Lower lobe of right lung (tissue), 2 donors: ENCODE measurements around the gene WDFY3. TPM values are rescaled to one million over a fixed set of nuclear protein-coding genes. Genes with fewer than 3 reads are reported as not detected.

Experiments used
- ATAC-seq, 2 donors: fragments of 200-7000 bp; cut with Tn5 transposase; one replicate each; pipeline ENCODE4 v1.9.1; 2020 to 2022; ENCODE audit warnings: mild to moderate bottlenecking in 2 of 2, moderate library complexity in 2 of 2
- DNase-seq: peaks from one replicate; pipeline ENCODE4 v3.0.0-alpha.2; 2020
- H3K27ac ChIP-seq: fragments of 200-600 bp; one replicate; pipeline ENCODE4 v1.8.0; 2022
- H3K27me3 ChIP-seq: fragments of 200-600 bp; one replicate; pipeline ENCODE4 v1.8.0; 2022; ENCODE audit warnings: low read depth
- H3K36me3 ChIP-seq: fragments of 200-600 bp; one replicate; pipeline ENCODE4 v1.8.0; 2022; ENCODE audit warnings: mild to moderate bottlenecking
- H3K4me1 ChIP-seq: fragments of 200-600 bp; one replicate; pipeline ENCODE4 v1.8.0; 2022
- H3K4me3 ChIP-seq: fragments of 200-600 bp; one replicate; pipeline ENCODE4 v1.8.0; 2022; ENCODE audit warnings: mild to moderate bottlenecking
- H3K9me3 ChIP-seq: fragments of 200-600 bp; one replicate; pipeline ENCODE4 v1.8.0; 2022
- CTCF ChIP-seq: fragments of 200-600 bp; IDR thresholded peaks from one replicate; pipeline ENCODE4 v1.8.0; 2022; ENCODE audit warnings: antibody characterized with exemption, mild to moderate bottlenecking
- intact Hi-C: fragments of 100-400 bp; cut with DNase I; formaldehyde crosslinking; loops from one replicate; pipeline ENCODE4 v1.11.0; 2022
- total RNA-seq: library from RNA; stranded (reverse); fragmentation: NEBNext Ultra II Directional; extraction: Animal tissue kit (Norgen Biotek cat#: 25700); gene quantifications from one replicate; pipeline ENCODE4 v1.2.1, GENCODE V29; 2021
- donor health status: DM: no; HTN: yes; CAD: no; lungs with severe emphysema.

WDFY3 gene
- total RNA-seq, 1 donor from 2014 or later, result 125 TPM

DNA sequence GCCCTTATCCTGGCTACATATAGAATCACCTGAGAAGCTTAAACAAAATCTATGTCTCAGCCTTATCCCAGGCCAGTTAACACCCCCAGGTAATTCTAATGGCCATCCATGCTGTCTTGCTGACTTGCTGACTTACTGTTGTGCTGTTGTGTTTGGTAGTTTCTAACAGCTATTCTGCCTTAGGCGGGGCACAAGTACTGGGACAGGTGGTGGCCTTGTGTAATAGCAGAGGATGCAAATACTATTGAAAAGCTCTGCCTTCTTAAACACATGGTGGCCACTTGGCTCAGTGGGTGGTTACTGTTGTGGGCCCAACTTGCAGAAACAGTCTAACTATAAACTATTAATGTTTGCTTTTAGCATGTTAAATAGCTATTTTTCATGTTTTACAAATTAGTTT lies 327.3 kb downstream of the WDFY3 start:
- H3K36me3 ChIP-seq, result no peaks in the 10 kb centered on the region
- no peak overlapping the region for H3K27ac ChIP-seq
- ATAC-seq (no peak), DNase-seq (no peak)
- no peaks in the 10 kb centered on the region for H3K9me3 ChIP-seq
- intact Hi-C loops, result no loop called here
- no peak overlapping the region for H3K4me3 ChIP-seq
- no peak for TF ChIP-seq CTCF
- no peaks in the 10 kb centered on the region for H3K27me3 ChIP-seq
- no peaks in the 10 kb centered on the region for H3K4me1 ChIP-seq

- Histone ChIP-seq H3K4me3 (no peak overlapping the region), H3K36me3 (no peaks in the 10 kb centered on the region), H3K27me3 (no peaks in the 10 kb centered on the region), H3K4me1 (no peaks in the 10 kb centered on the region), H3K9me3 (no peaks in the 10 kb centered on the region), H3K27ac (no peak overlapping the region)
- ATAC-seq (no peak), DNase-seq (no peak)
- no peak for TF ChIP-seq CTCF
- intact Hi-C loops, result no loop called here
Observed at GRCh38 chr4:84638092-84638491, 328.4 kb downstream of the WDFY3 start.

DNA sequence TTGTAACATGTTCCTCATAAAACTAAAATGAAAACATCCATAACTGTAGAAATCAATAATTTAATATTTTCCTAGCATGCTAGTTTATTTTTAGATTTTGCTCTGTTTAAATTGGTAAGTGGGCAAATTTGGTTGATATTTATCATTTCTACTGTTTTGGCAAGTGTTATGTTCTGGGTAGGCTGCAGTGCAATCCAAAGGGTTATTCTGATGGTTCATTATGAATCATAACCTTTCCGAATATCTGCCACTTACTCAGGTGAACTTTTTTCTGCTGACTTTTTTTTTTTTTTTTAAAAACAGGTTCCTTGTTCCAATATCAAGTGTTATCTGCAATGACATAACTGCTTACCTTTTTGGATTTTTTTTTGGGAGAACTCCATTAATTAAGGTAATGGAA lies 331.5 kb downstream of the WDFY3 start:
- intact Hi-C loops, result no loop called here
- no peaks in the 10 kb centered on the region for H3K27me3 ChIP-seq
- DNase-seq, result no peak

GRCh38 chr4:84632092-84632491 lies 334.4 kb downstream of the WDFY3 start:
- ATAC-seq (no peak), DNase-seq (no peak)
- TF ChIP-seq CTCF, result no peak
- Histone ChIP-seq H3K36me3 (no peaks in the 10 kb centered on the region), H3K9me3 (no peaks in the 10 kb centered on the region), H3K27ac (no peak overlapping the region), H3K4me3 (no peak overlapping the region), H3K4me1 (no peaks in the 10 kb centered on the region), H3K27me3 (no peaks in the 10 kb centered on the region)
- intact Hi-C loops, result no loop called here

More for the DNA sequence above, 331.5 kb downstream of the WDFY3 start:
- no peaks in the 10 kb centered on the region for H3K4me1 ChIP-seq
- H3K9me3 ChIP-seq, result no peaks in the 10 kb centered on the region
- H3K36me3 ChIP-seq, result no peaks in the 10 kb centered on the region
- no peak for ATAC-seq
- TF ChIP-seq CTCF, result no peak
- no peak overlapping the region for H3K4me3 ChIP-seq
- H3K27ac ChIP-seq, result no peak overlapping the region

DNA sequence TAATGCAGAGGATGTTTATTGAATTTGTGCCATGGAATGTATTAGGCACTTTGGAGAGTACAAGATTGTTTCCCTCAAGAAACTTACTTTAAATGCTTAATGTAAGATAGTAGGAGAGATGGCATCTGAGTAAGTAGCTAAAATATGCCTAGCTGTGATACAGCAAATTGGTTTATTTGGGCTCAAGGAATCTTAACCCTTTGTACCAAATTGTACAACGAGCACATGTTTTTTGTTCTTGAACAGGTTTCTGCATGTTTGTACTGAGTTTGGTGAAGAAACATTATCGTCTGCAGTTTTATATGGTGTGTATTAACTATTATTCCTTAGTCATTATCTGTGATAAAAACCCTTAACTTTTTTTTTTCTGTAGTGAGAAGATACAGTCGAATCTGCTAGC lies 334.9 kb downstream of the WDFY3 start:
- no peak for DNase-seq

More for the DNA sequence above, 334.9 kb downstream of the WDFY3 start:
- no peak for ATAC-seq
- Histone ChIP-seq H3K27ac (no peak overlapping the region), H3K36me3 (no peaks in the 10 kb centered on the region), H3K4me3 (no peak overlapping the region), H3K4me1 (no peaks in the 10 kb centered on the region), H3K27me3 (no peaks in the 10 kb centered on the region), H3K9me3 (no peaks in the 10 kb centered on the region)
- TF ChIP-seq CTCF, result no peak
- intact Hi-C loops, result no loop called here
